IPS-18c (cell line): ENCODE measurements around the gene GPR179.
"Not testable (repeated sequence)": the region's sequence is repeated elsewhere in the genome, so short reads cannot be mapped to it uniquely, and the experiment has no call there.

Experiments used
- H3K4me3 ChIP-seq: 2 replicates; pipeline ENCODE4 v1.7.0; 2013; ENCODE audit warnings: low read depth, mild to moderate bottlenecking, low read length, moderate library complexity; ENCODE audit not compliant: insufficient read depth
- H3K9me3 ChIP-seq: one replicate; pipeline ENCODE4 v1.6.1; 2013; ENCODE audit warnings: mild to moderate bottlenecking, low read length, moderate library complexity; ENCODE audit not compliant: control insufficient read depth, insufficient read depth

Gene GPR179

GRCh38 chr17:38288217-38288827 is 55.4 kb downstream of the GPR179 start:
- H3K9me3 ChIP-seq, H3K4me3 ChIP-seq: not testable (repeated sequence)

DNA sequence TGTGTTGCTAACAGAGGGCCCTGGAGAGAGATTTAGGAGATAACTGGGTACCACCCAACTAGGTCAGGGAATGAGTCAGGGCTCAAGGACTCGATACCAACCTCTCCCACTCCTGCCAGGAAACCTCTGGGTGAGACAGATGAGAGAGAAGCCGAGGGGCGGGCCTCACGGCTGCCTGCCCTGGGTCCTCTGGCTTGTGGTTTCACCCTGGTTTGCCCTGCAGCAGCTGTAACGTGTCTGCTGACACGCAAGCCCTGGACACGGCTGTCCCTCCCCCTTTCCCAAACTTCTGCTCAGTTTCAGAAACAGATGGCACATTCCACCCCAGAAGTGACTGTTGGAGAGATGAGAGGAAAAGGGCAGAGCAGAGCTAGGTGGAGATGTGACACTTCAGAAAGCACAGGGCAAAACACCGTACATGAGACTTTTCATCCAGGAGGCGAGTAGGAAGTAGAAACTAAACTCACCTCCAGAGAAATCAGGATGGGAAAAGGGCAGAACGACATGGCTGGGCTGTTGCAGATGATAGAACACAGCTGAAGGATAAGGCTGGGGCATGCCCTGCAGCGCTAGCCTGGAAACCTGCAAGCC is 57.2 kb downstream of the GPR179 start:
- not testable (repeated sequence) for H3K9me3 ChIP-seq, H3K4me3 ChIP-seq

DNA sequence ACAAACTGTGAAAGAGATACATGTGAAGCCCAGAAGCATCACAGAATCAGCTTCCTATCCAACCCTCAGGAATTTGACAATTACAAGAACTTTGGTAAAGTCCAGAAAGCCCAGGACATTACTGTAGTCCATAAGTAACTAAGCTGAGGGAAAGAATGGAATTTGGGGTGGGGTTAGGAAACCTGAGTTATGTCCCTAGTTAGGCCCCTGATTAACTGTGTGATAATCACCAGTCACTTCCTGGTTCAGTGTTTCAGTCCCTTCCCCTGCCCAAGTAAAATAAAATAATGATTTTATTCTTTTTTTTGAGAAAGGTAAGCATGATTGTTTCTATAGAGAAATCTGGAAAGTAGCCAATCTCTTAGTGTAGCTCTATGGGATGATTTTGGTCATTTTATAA is 57.8 kb downstream of the GPR179 start:
- H3K9me3 ChIP-seq, result not testable (repeated sequence)

More for the DNA sequence above, 57.8 kb downstream of the GPR179 start:
- H3K4me3 ChIP-seq, result not testable (repeated sequence)
